Measurements from ENCODE around the gene IPCEF1. TPM values are rescaled to one million over a fixed set of nuclear protein-coding genes. Genes with fewer than 3 reads are reported as not detected.

IPCEF1 gene
- total and polyA plus RNA-seq, 4 donors: 0.46 to 2.8 (median 1.3) TPM

DNA sequence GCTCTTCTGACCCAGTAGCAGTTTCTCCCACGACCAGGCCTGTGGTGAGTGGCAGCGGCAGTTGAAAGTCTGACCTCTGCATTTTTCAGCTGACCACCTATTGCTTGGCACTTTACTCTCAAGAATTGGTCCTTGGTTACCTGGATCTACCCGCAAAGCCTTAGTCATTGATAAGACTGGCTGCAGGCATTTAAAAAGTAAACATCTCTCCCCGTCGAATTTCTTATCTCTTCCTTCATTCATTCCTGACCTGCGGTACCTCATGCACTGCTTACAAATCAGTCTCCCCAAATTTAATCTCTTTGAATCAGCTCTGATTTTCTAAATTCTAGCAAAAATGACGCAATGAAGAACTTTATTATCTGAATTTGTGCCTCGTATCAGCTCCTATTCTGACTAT is 26.1 kb upstream of the IPCEF1 start:
- Histone ChIP-seq H3K9me3 (ENCODE audit: control insufficient read depth in 4 of 4, low read length in 3 of 4) (peaks cover 0 to 4% (median 3%) of the 10 kb centered on the region in 4 donors), H3K27ac (ENCODE audit: low read depth in 1 of 2, low read length in 2 of 2) (no peak overlapping the region), H3K36me3 (ENCODE audit: control insufficient read depth in 4 of 4, insufficient read depth in 3 of 4, low read depth in 1 of 4, low read length in 3 of 4) (no peaks in the 10 kb centered on the region), H3K27me3 (ENCODE audit: control insufficient read depth in 4 of 4, insufficient read depth in 4 of 4, low read length in 3 of 4) (no peaks in the 10 kb centered on the region), H3K4me1 (ENCODE audit: control insufficient read depth in 4 of 4, insufficient read depth in 4 of 4, low read length in 3 of 4) (peaks cover 0 to 1% (median 0%) of the 10 kb centered on the region in 4 donors), H3K9ac (ENCODE audit: low read depth in 1 of 2, low read length in 2 of 2) (no peak overlapping the region), H3K4me3 (ENCODE audit: low read depth in 1 of 3, low read length in 3 of 3) (no peak overlapping the region)
- TF ChIP-seq, protein P1, sequence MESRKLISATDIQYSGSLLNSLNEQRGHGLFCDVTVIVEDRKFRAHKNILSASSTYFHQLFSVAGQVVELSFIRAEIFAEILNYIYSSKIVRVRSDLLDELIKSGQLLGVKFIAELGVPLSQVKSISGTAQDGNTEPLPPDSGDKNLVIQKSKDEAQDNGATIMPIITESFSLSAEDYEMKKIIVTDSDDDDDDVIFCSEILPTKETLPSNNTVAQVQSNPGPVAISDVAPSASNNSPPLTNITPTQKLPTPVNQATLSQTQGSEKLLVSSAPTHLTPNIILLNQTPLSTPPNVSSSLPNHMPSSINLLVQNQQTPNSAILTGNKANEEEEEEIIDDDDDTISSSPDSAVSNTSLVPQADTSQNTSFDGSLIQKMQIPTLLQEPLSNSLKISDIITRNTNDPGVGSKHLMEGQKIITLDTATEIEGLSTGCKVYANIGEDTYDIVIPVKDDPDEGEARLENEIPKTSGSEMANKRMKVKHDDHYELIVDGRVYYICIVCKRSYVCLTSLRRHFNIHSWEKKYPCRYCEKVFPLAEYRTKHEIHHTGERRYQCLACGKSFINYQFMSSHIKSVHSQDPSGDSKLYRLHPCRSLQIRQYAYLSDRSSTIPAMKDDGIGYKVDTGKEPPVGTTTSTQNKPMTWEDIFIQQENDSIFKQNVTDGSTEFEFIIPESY (IDR thresholded peaks at IDR 0.05): no peak
- DNase-seq (ENCODE audit: low spot score): no peak
- WGBS: 88% methylated on average over 8 of the region's 8 CpGs

DNA sequence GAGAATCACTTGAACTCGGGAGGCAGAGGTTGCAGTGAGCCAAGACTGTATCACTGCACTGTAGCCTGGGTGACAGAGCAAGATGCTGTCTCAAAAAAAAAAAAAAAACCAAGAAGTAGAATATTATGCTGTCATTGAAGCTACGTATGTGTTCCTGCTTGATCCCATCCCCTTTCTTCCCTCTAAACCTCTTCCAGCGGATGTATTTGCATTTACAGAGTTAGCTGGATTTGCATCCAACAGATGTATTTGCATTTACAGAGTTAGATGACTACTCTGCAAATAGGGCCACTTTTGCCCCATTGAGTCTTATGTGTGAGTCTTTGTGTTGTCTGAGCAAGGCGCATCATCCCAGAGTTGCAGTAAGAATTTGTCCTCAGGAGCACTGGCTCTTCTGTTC is 24.9 kb upstream of the IPCEF1 start:
- Histone ChIP-seq H3K9me3 (ENCODE audit: control insufficient read depth in 4 of 4, low read length in 3 of 4) (peaks cover 0 to 4% (median 3%) of the 10 kb centered on the region in 4 donors), H3K27me3 (ENCODE audit: control insufficient read depth in 4 of 4, insufficient read depth in 4 of 4, low read length in 3 of 4) (no peaks in the 10 kb centered on the region), H3K27ac (ENCODE audit: low read depth in 1 of 2, low read length in 2 of 2) (no peak overlapping the region), H3K36me3 (ENCODE audit: control insufficient read depth in 4 of 4, insufficient read depth in 3 of 4, low read depth in 1 of 4, low read length in 3 of 4) (no peaks in the 10 kb centered on the region), H3K4me1 (ENCODE audit: control insufficient read depth in 4 of 4, insufficient read depth in 4 of 4, low read length in 3 of 4) (peaks cover 0 to 1% (median 0%) of the 10 kb centered on the region in 4 donors), H3K9ac (ENCODE audit: low read depth in 1 of 2, low read length in 2 of 2) (no peak overlapping the region), H3K4me3 (ENCODE audit: low read depth in 1 of 3, low read length in 3 of 3) (no peak overlapping the region)
- WGBS: 96% methylated on average over 4 of the region's 4 CpGs
- no peak for DNase-seq (ENCODE audit: low spot score)
- TF ChIP-seq FOXA1 (IDR thresholded peaks at IDR 0.05): no peak
- TF ChIP-seq SP1 (IDR thresholded peaks at IDR 0.05): no peak
- no peak for TF ChIP-seq TAF1 (conservative IDR thresholded peaks at IDR 0.05)
- TF ChIP-seq RXRA (IDR thresholded peaks at IDR 0.05): no peak
- TF ChIP-seq RAD21 (IDR thresholded peaks at IDR 0.05): no peak
- no peak for TF ChIP-seq EGR1 (IDR thresholded peaks at IDR 0.05; ENCODE audit: low read depth in 2 of 2)
- no peak for TF ChIP-seq YY1 (IDR thresholded peaks at IDR 0.05)
- TF ChIP-seq, protein P2, sequence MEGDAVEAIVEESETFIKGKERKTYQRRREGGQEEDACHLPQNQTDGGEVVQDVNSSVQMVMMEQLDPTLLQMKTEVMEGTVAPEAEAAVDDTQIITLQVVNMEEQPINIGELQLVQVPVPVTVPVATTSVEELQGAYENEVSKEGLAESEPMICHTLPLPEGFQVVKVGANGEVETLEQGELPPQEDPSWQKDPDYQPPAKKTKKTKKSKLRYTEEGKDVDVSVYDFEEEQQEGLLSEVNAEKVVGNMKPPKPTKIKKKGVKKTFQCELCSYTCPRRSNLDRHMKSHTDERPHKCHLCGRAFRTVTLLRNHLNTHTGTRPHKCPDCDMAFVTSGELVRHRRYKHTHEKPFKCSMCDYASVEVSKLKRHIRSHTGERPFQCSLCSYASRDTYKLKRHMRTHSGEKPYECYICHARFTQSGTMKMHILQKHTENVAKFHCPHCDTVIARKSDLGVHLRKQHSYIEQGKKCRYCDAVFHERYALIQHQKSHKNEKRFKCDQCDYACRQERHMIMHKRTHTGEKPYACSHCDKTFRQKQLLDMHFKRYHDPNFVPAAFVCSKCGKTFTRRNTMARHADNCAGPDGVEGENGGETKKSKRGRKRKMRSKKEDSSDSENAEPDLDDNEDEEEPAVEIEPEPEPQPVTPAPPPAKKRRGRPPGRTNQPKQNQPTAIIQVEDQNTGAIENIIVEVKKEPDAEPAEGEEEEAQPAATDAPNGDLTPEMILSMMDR (IDR thresholded peaks at IDR 0.05; ENCODE audit: low read depth, low read length, missing input control): no peak
- no peak for TF ChIP-seq HNF4A (conservative IDR thresholded peaks at IDR 0.05)
- TF ChIP-seq, protein P3, sequence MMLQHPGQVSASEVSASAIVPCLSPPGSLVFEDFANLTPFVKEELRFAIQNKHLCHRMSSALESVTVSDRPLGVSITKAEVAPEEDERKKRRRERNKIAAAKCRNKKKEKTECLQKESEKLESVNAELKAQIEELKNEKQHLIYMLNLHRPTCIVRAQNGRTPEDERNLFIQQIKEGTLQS (IDR thresholded peaks at IDR 0.05): no peak
- no peak for TF ChIP-seq GABPA (IDR thresholded peaks at IDR 0.05 in 1 of 2, conservative IDR thresholded peaks at IDR 0.05 in 1 of 2)
- TF ChIP-seq, protein P4, sequence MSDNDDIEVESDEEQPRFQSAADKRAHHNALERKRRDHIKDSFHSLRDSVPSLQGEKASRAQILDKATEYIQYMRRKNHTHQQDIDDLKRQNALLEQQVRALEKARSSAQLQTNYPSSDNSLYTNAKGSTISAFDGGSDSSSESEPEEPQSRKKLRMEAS (IDR thresholded peaks at IDR 0.05): no peak
- TF ChIP-seq NR2F2 (IDR thresholded peaks at IDR 0.05): no peak

DNA sequence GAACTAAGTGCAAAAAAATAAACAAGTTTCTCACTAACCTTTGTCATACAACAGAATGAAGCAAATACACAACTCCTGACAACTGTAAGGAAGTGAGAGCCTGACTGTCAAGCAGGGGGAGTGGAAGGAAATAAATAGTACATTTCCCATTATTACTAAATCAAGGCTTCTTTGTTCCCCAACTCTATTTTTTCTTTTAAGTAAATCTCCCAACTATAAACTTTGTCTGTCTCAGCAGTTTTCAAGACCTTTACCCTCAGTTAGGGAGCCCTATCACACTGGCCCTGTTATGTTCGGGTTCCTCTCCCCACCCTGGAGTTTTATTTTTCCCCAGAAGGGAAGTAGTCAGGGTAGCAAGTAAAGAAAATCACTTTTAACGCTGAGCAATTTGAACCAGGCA is 24.1 kb upstream of the IPCEF1 start:
- peaks cover 0 to 4% (median 3%) of the 10 kb centered on the region in 4 donors for H3K9me3 ChIP-seq (ENCODE audit: control insufficient read depth in 4 of 4, low read length in 3 of 4)
- no peak overlapping the region for H3K27ac ChIP-seq (ENCODE audit: low read depth in 1 of 2, low read length in 2 of 2)
- WGBS: 29% methylated on average over 2 of the region's 2 CpGs
- TF ChIP-seq, protein P1 (IDR thresholded peaks at IDR 0.05): no peak
- TF ChIP-seq RXRA (IDR thresholded peaks at IDR 0.05) (peak in 1 of 2 donors; percentile 6), HNF4A (conservative IDR thresholded peaks at IDR 0.05) (no peak)
- no peak for DNase-seq (ENCODE audit: low spot score)
- H3K36me3 ChIP-seq (ENCODE audit: control insufficient read depth in 4 of 4, insufficient read depth in 3 of 4, low read depth in 1 of 4, low read length in 3 of 4): no peaks in the 10 kb centered on the region
- H3K27me3 ChIP-seq (ENCODE audit: control insufficient read depth in 4 of 4, insufficient read depth in 4 of 4, low read length in 3 of 4): no peaks in the 10 kb centered on the region
- no peak overlapping the region for H3K9ac ChIP-seq (ENCODE audit: low read depth in 1 of 2, low read length in 2 of 2)
- peaks cover 0 to 1% (median 0%) of the 10 kb centered on the region in 4 donors for H3K4me1 ChIP-seq (ENCODE audit: control insufficient read depth in 4 of 4, insufficient read depth in 4 of 4, low read length in 3 of 4)
- H3K4me3 ChIP-seq (ENCODE audit: low read depth in 1 of 3, low read length in 3 of 3): no peak overlapping the region

All from liver (tissue), 9 donors.